Vagina (tissue), 2 donors: ENCODE data around the gene KNSTRN.

Experiments
- POLR2A ChIP-seq, 2 donors: fragments of 450-650 bp; IDR thresholded peaks; one replicate each; pipeline ENCODE4 v1.6.1; 2017; ENCODE audit warnings: antibody characterized with exemption in 2 of 2, mild to moderate bottlenecking in 2 of 2, moderate library complexity in 2 of 2
- POLR2AphosphoS5 ChIP-seq, 2 donors: sonication (generic); formaldehyde crosslinking; IDR thresholded peaks; one replicate each; pipeline ENCODE4 v1.9.0; 2017; ENCODE audit warnings: antibody characterized with exemption in 2 of 2, mild to moderate bottlenecking in 2 of 2, low read depth in 1 of 2; ENCODE audit not compliant: insufficient read depth in 1 of 2

DNA sequence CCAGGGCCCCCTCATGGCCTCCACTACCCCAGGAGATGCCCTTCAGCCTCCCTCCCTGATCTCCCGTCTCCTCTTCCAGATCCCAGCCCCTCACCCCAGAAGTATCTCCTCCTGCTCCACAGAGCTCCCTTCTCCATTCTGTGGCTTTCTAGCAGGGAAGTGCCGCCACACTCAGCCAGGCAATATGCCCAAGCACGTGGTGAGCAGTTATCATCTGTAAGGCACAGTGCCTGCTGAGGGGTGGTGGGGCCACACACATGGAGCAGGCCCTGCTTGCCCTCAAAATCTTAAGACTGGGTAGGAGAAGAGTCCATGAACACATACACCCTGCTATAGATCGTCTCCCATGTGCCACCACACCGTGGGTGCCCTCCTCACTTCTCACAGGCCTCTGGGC is 34.0 kb upstream of the KNSTRN start:
- TF ChIP-seq POLR2A (IDR thresholded peaks at IDR 0.05) (no peak), POLR2AphosphoS5 (IDR thresholded peaks at IDR 0.05; ENCODE audit: insufficient read depth in 1 of 2, low read depth in 1 of 2) (no peak)
